Measurements from ENCODE around the gene MAP3K7. TPM values are rescaled to one million over a fixed set of nuclear protein-coding genes. Genes with fewer than 3 reads are reported as not detected.

MAP3K7 gene
- total RNA-seq (10 to 100 TPM; 33.6 to 34.1 TPM), polyA plus RNA-seq (10 to 100 TPM; 18.8 to 24.1 TPM)

GRCh38 chr6:90586836-90587638, at the start of gene MAP3K7:
Gene MAP3K7, minus strand, starts transcription at chr6:90587072. Its CDS starts 189 bp downstream, at chr6:90586883.
- CTCF ChIA-PET (ENCODE audit: partially characterized antibody), result interaction anchor here (0.8 to 1.6 kb wide), 3 partner anchors 9 to 18 kb away, joined by 3 read pairs; no protein-coding TSS in a partner anchor
- Mint-ChIP-seq H3K4me1 (peaks cover 29 to 43% (median 36%) of the 10 kb centered on the region in 4 donors), H3K27me3 (peaks cover 2 to 12% of the 10 kb centered on the region in 2 donors)

DNA sequence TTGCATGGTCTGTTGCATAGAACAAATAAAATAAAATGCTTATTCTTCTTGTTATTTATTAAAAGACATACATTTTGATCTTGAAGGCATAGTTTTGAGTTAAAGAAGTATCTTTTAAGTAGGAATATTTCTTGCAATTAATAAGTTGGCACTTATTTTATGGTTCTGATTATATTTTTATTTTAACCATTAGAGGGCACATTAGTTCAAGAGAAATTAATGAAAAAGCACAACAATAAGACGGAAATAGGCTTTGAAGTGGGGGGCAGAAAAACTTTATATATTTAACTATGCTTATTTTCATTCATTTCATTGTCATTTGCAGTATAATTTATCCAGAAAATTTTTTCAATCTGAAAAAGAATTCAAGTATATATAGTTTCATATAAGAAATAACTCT, 44.2 kb upstream of the MAP3K7 start:
- POLR2A ChIA-PET (ENCODE audit: partially characterized antibody), result no interaction called here
- DNase-seq, result no peak
- Mint-ChIP-seq H3K9me3 (peaks cover 0 to 11% (median 3%) of the 10 kb centered on the region in 8 donors), H3K4me3 (no peak overlapping the region), H3K36me3 (no peaks in the 10 kb centered on the region), H3K4me1 (no peaks in the 10 kb centered on the region), H3K27me3 (peaks cover 5 to 8% of the 10 kb centered on the region in 2 donors), H3K27ac (no peak overlapping the region)
- H3K9me3 ChIP-seq (ENCODE audit: control insufficient read depth in 1 of 2, low read length in 2 of 2), result no peaks in the 10 kb centered on the region
- no peaks in the 10 kb centered on the region for H3K4me1 ChIP-seq (ENCODE audit: insufficient read depth, low read length)
- H3K4me3 ChIP-seq (ENCODE audit: low read length in 2 of 2), result no peak overlapping the region
- no peaks in the 10 kb centered on the region for H3K36me3 ChIP-seq (ENCODE audit: insufficient read depth, low read length)
- H3K27ac ChIP-seq (ENCODE audit: low read depth, low read length), result no peak overlapping the region
- intact Hi-C loops (cut with micrococcal nuclease), result no loop called here
- CTCF ChIA-PET (ENCODE audit: partially characterized antibody), result no interaction called here
- H3K27me3 ChIP-seq (ENCODE audit: insufficient read depth, low read length), result no peaks in the 10 kb centered on the region

More at GRCh38 chr6:90586836-90587638, at the start of gene MAP3K7:
- peaks cover 0 to 9% of the 10 kb centered on the region in 2 donors for H3K36me3 Mint-ChIP-seq
- H3K27me3 ChIP-seq (ENCODE audit: insufficient read depth, low read length), result no peaks in the 10 kb centered on the region
- no peaks in the 10 kb centered on the region for H3K9me3 ChIP-seq (ENCODE audit: control insufficient read depth in 1 of 2, low read length in 2 of 2)
- H3K27ac Mint-ChIP-seq, result peak within 1 kb of the TSS; percentile 97 to 100 (median 99)
- H3K9me3 Mint-ChIP-seq, result peaks cover 0 to 4% (median 0%) of the 10 kb centered on the region in 8 donors
- no peaks in the 10 kb centered on the region for H3K36me3 ChIP-seq (ENCODE audit: insufficient read depth, low read length)
- POLR2A ChIA-PET (ENCODE audit: partially characterized antibody), result interaction anchor here (0.8 to 2.1 kb wide), 9 partner anchors 14 to 1506 kb away, joined by 3 to 11 read pairs (median 5); partner anchors contain the start of genes LYRM2, MDN1 and PNRC1
- peak within 1 kb of the TSS; percentile 97 for H3K27ac ChIP-seq (ENCODE audit: low read depth, low read length)
- peak; percentile 93 to 94 (median 94) for DNase-seq
- H3K4me3 ChIP-seq (ENCODE audit: low read length in 2 of 2), result peak within 1 kb of the TSS; percentile 80 to 82
- peaks cover 38% of the 10 kb centered on the region for H3K4me1 ChIP-seq (ENCODE audit: insufficient read depth, low read length)
- H3K4me3 Mint-ChIP-seq, result peak within 1 kb of the TSS; percentile 95 to 98 (median 97)
- intact Hi-C loops (cut with micrococcal nuclease), result loop anchor here (1.0 to 5.0 kb wide), 6 partner anchors 25 to 1506 kb away; partner anchors contain the start of genes BACH2, CASP8AP2, LYRM2 and MDN1

DNA sequence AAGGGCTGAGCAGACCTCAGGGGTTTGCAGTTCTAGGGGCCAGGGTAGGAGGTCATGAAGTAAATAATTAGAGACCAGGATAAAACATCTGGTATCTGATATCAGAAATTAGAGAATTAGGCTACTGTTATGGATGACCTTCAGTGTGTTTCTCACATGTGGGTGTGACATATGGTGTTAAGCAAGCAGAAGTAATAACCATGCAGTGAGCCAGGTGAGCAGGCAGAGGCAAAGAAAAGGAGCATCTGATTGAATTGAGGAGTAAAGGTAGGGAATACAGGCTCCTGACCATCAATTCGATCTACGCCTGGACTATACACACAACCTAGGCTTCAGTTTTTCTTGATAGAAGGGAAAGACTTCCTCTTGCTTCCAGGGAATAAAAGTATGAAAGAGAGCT, 34.7 kb upstream of the MAP3K7 start:
- Histone ChIP-seq H3K27ac (ENCODE audit: low read depth, low read length) (no peak overlapping the region), H3K27me3 (ENCODE audit: insufficient read depth, low read length) (peaks cover 16% of the 10 kb centered on the region), H3K4me1 (ENCODE audit: insufficient read depth, low read length) (no peaks in the 10 kb centered on the region), H3K4me3 (ENCODE audit: low read length in 2 of 2) (no peak overlapping the region), H3K36me3 (ENCODE audit: insufficient read depth, low read length) (no peaks in the 10 kb centered on the region), H3K9me3 (ENCODE audit: control insufficient read depth in 1 of 2, low read length in 2 of 2) (no peaks in the 10 kb centered on the region)
- no peak overlapping the region for H3K4me3 Mint-ChIP-seq
- intact Hi-C loops (cut with micrococcal nuclease), result no loop called here
- no peak for DNase-seq
- ChIA-PET POLR2A (ENCODE audit: partially characterized antibody) (no interaction called here), CTCF (ENCODE audit: partially characterized antibody) (no interaction called here)
- H3K4me1 Mint-ChIP-seq, result no peaks in the 10 kb centered on the region
- peaks cover 38 to 53% of the 10 kb centered on the region in 2 donors for H3K27me3 Mint-ChIP-seq
- H3K27ac Mint-ChIP-seq, result no peak overlapping the region
- H3K9me3 Mint-ChIP-seq, result peaks cover 0 to 22% (median 12%) of the 10 kb centered on the region in 8 donors
- peaks cover 0 to 4% of the 10 kb centered on the region in 2 donors for H3K36me3 Mint-ChIP-seq

- DNase-seq, result no peak
- CTCF ChIA-PET (ENCODE audit: partially characterized antibody), result interaction anchor here (1.1 kb wide), 1 partner anchor 27 kb away, joined by 3 read pairs; no protein-coding TSS in a partner anchor
- Mint-ChIP-seq H3K9me3 (peaks cover 0 to 6% (median 2%) of the 10 kb centered on the region in 8 donors), H3K4me3 (no peak overlapping the region), H3K27me3 (peaks cover 32 to 60% of the 10 kb centered on the region in 2 donors), H3K4me1 (no peaks in the 10 kb centered on the region), H3K27ac (no peak overlapping the region), H3K36me3 (peaks cover 0 to 1% of the 10 kb centered on the region in 2 donors)
- H3K9me3 ChIP-seq (ENCODE audit: control insufficient read depth in 1 of 2, low read length in 2 of 2), result no peaks in the 10 kb centered on the region
- POLR2A ChIA-PET (ENCODE audit: partially characterized antibody), result no interaction called here
- H3K27ac ChIP-seq (ENCODE audit: low read depth, low read length), result no peak overlapping the region
- H3K4me1 ChIP-seq (ENCODE audit: insufficient read depth, low read length), result no peaks in the 10 kb centered on the region
- H3K4me3 ChIP-seq (ENCODE audit: low read length in 2 of 2), result no peak overlapping the region
- no peaks in the 10 kb centered on the region for H3K36me3 ChIP-seq (ENCODE audit: insufficient read depth, low read length)
- intact Hi-C loops (cut with micrococcal nuclease), result no loop called here
- H3K27me3 ChIP-seq (ENCODE audit: insufficient read depth, low read length), result peaks cover 24% of the 10 kb centered on the region
Measured at GRCh38 chr6:90619221-90619620, 32.3 kb upstream of the MAP3K7 start.

- no peak overlapping the region for H3K4me3 ChIP-seq (ENCODE audit: low read length in 2 of 2)
- intact Hi-C loops (cut with micrococcal nuclease), result no loop called here
- no peak overlapping the region for H3K27ac Mint-ChIP-seq
- H3K36me3 Mint-ChIP-seq, result no peaks in the 10 kb centered on the region
- H3K4me3 Mint-ChIP-seq, result peak overlapping the region in 5 of 8 donors; percentile 22 to 47 (median 43)
- CTCF ChIA-PET (ENCODE audit: partially characterized antibody), result no interaction called here
- H3K36me3 ChIP-seq (ENCODE audit: insufficient read depth, low read length), result no peaks in the 10 kb centered on the region
- H3K27ac ChIP-seq (ENCODE audit: low read depth, low read length), result no peak overlapping the region
- no peaks in the 10 kb centered on the region for H3K9me3 ChIP-seq (ENCODE audit: control insufficient read depth in 1 of 2, low read length in 2 of 2)
- peaks cover 31 to 58% of the 10 kb centered on the region in 2 donors for H3K27me3 Mint-ChIP-seq
- peaks cover 35% of the 10 kb centered on the region for H3K27me3 ChIP-seq (ENCODE audit: insufficient read depth, low read length)
- peaks cover 8 to 12% (median 11%) of the 10 kb centered on the region in 4 donors for H3K4me1 Mint-ChIP-seq
- DNase-seq, result no peak
- H3K9me3 Mint-ChIP-seq, result peaks cover 0 to 3% (median 0%) of the 10 kb centered on the region in 8 donors
- POLR2A ChIA-PET (ENCODE audit: partially characterized antibody), result no interaction called here
- peaks cover 17% of the 10 kb centered on the region for H3K4me1 ChIP-seq (ENCODE audit: insufficient read depth, low read length)
Measured at GRCh38 chr6:90612313-90612680, 25.4 kb upstream of the MAP3K7 start.

DNA sequence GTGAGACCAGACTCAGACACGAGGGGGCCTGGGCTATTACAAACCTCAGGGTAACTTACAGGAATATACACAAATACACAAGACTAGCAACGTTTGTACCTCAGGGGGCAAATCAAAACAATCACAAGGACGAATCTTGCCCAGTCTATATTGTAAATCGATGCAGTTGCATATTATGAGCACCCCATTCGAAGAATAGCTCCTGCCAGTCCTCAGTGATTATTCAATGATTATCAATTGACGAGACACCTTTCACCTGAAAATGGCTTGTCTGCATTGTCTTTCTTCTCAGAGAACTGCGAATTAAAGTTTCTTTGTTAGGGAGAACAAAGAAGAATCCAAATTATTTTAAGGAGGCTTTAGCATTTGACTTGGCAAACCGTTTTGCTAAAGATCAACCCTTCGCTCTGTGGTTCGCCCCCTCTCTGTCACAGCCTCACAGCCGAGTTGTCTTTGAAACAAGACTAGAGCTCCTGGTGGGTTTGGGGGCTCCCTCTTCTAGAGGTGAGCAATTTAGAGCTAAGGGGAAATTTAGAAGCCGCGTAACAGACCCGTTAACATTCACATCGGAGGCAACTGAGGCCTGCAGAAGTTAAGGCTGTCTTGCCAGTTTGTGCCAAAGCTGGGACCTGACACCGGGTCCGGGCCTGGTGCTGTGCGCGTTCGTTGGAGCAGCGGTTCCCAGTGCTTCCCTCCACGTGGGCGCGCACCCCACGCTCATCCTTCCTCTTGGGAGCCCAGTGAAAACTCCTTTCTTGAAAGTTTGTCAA, 24.9 kb upstream of the MAP3K7 start:
- peaks cover 17% of the 10 kb centered on the region for H3K4me1 ChIP-seq (ENCODE audit: insufficient read depth, low read length)
- intact Hi-C loops (cut with micrococcal nuclease), result no loop called here
- Mint-ChIP-seq H3K27ac (no peak overlapping the region), H3K36me3 (no peaks in the 10 kb centered on the region), H3K4me1 (peaks cover 8 to 12% (median 11%) of the 10 kb centered on the region in 4 donors), H3K27me3 (peaks cover 29 to 56% of the 10 kb centered on the region in 2 donors), H3K4me3 (peak overlapping the region; percentile 77 to 89 (median 86)), H3K9me3 (peaks cover 0 to 3% (median 0%) of the 10 kb centered on the region in 8 donors)
- H3K36me3 ChIP-seq (ENCODE audit: insufficient read depth, low read length), result no peaks in the 10 kb centered on the region
- CTCF ChIA-PET (ENCODE audit: partially characterized antibody), result no interaction called here
- H3K27me3 ChIP-seq (ENCODE audit: insufficient read depth, low read length), result peaks cover 32% of the 10 kb centered on the region
- no peaks in the 10 kb centered on the region for H3K9me3 ChIP-seq (ENCODE audit: control insufficient read depth in 1 of 2, low read length in 2 of 2)
- H3K27ac ChIP-seq (ENCODE audit: low read depth, low read length), result no peak overlapping the region
- peak overlapping the region in 1 of 2 donors; percentile 40 for H3K4me3 ChIP-seq (ENCODE audit: low read length in 2 of 2)
- POLR2A ChIA-PET (ENCODE audit: partially characterized antibody), result no interaction called here
- no peak for DNase-seq
